Right atrium auricular region (tissue), 2 donors: ENCODE data around the gene NKG7. TPM values are rescaled to one million over a fixed set of nuclear protein-coding genes. Genes with fewer than 3 reads are reported as not detected.

Source experiments
- DNase-seq: peaks from one replicate; pipeline ENCODE4 v3.0.0-alpha.2; 2019; ENCODE audit warnings: low spot score
- H3K27ac ChIP-seq, 2 donors: fragments of 200-600 bp; sonication (generic); 1 replicate in 1 of 2; 2 replicates in 1 of 2; pipeline ENCODE4 v1.5.1; 2016 to 2019
- H3K27me3 ChIP-seq, 2 donors: fragments of 200-600 bp; sonication (generic); one replicate each; pipeline versions ENCODE4 v1.5.1 to v1.6.0; 2017 to 2019
- H3K36me3 ChIP-seq: fragments of 200-600 bp; sonication (generic); one replicate; pipeline ENCODE4 v1.5.1; 2016
- H3K4me1 ChIP-seq, 2 donors: fragments of 200-600 bp; sonication (generic); one replicate each; pipeline versions ENCODE4 v1.5.1 to v1.6.0; 2017 to 2019
- H3K4me3 ChIP-seq, 2 donors: fragments of 200-600 bp; sonication (generic); 1 replicate in 1 of 2; 2 replicates in 1 of 2; pipeline ENCODE4 v1.5.1; 2017 to 2019; ENCODE audit warnings: mild to moderate bottlenecking in 1 of 2, moderate library complexity in 1 of 2
- H3K9me3 ChIP-seq, 2 donors: fragments of 200-600 bp; sonication (generic); one replicate each; pipeline ENCODE4 v1.5.1; 2019
- total RNA-seq, 2 donors: library from RNA; depleted of rRNA; stranded (reverse); fragments of >200 nt; gene quantifications; one replicate each; pipeline ENCODE4 v1.1.0, GENCODE V29; 2016
- TF ChIP-seq, protein P1 (sequence below), 2 donors: fragments of 200-600 bp; sonication (generic); IDR thresholded peaks; one replicate each; pipeline ENCODE4 v1.5.1; 2019; ENCODE audit warnings: antibody characterized with exemption in 2 of 2

Gene NKG7
- total RNA-seq, 2 donors from 2014 or later = 1.4 to 1.8 TPM

DNA sequence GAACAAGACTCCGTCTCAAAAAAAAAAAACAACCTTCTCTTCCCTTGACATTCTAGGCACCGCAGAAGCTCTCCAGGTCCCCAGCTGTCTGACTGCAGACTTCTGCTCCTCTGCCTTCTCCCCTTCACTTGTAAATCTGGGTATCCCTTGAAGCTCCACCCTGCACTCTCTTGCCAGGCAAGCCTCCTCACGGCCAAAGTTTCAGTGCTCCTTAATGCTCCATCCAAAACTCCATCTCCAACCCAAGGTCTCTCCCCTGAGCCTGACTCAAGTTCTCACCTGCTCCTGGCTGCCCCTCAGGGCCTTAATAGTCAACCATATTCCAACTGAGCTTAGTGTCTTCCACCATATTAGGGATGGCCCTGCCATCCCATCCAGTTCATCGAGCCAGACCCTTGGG, 2.2 kb downstream of the NKG7 start:
- TF ChIP-seq, protein P1, sequence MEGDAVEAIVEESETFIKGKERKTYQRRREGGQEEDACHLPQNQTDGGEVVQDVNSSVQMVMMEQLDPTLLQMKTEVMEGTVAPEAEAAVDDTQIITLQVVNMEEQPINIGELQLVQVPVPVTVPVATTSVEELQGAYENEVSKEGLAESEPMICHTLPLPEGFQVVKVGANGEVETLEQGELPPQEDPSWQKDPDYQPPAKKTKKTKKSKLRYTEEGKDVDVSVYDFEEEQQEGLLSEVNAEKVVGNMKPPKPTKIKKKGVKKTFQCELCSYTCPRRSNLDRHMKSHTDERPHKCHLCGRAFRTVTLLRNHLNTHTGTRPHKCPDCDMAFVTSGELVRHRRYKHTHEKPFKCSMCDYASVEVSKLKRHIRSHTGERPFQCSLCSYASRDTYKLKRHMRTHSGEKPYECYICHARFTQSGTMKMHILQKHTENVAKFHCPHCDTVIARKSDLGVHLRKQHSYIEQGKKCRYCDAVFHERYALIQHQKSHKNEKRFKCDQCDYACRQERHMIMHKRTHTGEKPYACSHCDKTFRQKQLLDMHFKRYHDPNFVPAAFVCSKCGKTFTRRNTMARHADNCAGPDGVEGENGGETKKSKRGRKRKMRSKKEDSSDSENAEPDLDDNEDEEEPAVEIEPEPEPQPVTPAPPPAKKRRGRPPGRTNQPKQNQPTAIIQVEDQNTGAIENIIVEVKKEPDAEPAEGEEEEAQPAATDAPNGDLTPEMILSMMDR (IDR thresholded peaks at IDR 0.05) = no peak

DNA sequence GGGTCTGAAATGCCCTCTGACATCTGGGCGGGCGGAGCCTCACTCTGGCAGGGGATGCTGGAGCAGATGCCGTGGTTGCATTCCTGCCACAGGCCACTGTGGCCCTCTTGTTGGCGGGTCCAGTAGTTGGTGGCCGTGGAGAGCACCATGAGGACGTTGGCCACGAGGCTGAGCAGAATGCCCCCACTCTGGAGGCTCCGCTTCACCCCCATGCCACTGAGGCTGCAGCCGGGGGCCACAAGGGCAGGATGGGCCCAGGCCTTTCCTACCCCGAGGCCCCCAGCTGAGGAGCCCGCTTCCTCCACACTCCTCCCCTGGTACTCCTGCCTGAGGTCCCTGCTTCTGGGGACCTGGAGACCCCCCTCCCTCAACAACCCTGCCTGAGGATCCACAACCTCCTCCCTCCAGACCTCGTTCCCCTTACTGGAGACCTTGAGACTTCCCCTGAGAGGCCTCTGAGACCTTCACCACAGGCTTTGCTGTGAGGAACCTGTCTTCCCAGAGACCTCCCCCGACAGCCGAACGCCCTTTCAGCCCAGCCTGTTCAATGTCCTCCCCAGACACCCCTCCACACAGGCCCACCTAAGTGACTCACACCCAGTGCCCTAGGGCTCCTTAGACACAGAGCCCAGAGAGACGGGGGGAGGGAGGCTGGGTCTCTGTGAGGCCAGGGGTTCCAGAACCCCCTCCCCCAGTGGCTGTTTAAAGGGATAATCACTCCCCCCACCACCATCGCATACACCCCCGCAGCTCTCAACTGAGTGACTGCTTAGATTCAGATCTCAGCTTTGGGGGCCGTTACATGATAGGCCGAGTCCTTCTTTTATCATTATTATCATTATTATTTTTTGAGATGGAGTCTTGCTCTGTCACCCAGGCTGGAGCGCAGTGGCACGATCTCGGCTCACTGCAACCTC, 3.8 kb downstream of the NKG7 start, which contains the start of gene CLDND2:
Gene CLDND2 (minus strand): TSS at position 638 of the 917 bp plus-strand sequence. CDS start 426 bp downstream, at position 212.
- Histone ChIP-seq H3K27ac (peak within 1 kb of the TSS; percentile 95 to 99), H3K27me3 (no peaks in the 10 kb centered on the region), H3K4me1 (peaks cover 0 to 30% of the 10 kb centered on the region in 2 donors), H3K4me3 (peak within 1 kb of the TSS; percentile 51 to 78), H3K9me3 (no peaks in the 10 kb centered on the region), H3K36me3 (no peaks in the 10 kb centered on the region)
- TF ChIP-seq, protein P1 (IDR thresholded peaks at IDR 0.05) = no peak
- no peak for DNase-seq

More for the DNA sequence above, 2.2 kb downstream of the NKG7 start:
- no peak for DNase-seq
- H3K27me3 ChIP-seq = no peaks in the 10 kb centered on the region
- H3K27ac ChIP-seq = no peak overlapping the region
- no peak overlapping the region for H3K4me3 ChIP-seq
- peaks cover 0 to 14% of the 10 kb centered on the region in 2 donors for H3K4me1 ChIP-seq
- no peaks in the 10 kb centered on the region for H3K9me3 ChIP-seq
- H3K36me3 ChIP-seq = no peaks in the 10 kb centered on the region

DNA sequence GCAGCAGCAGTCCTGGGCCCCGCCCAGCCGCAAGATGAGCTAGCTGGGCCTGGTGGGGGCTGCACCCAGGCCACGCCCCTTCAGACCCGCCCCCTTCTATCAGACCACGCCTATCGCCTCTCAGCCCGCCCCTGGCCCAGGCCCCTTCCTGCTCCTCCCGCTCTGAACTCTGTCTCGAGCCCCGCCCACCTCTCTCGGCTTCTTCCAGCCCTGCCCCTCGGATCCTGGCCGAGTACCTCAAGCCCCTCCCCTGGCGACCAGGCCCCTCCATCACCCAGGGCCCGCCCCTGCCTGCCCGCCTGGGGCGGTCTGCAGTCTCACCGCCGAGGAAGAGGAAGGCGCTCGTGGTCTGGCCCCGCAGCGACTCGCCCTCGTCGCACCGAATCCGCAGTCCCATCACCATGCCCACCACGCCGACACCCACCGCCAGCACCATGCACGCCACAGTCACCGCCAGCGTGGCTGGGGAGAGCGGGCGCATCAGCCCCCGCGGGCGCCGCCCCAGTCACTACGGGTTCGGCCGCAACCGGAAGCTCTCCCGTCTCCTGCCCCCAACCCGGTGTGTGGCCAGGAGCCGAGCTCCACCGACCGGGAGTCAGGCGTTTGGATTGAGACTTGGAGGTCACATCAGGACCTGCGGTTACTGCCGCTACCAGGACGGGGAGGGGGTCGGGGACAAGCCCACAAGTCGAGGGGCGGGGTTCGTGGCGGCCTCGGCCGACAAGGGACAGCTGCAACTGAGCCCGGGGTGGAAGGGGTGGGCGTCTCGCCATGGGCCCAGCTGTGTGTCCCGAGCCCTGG, 4.7 kb downstream of the NKG7 start:
- TF ChIP-seq, protein P1 (IDR thresholded peaks at IDR 0.05) = no peak
- peak overlapping the region; percentile 69 to 78 for H3K4me3 ChIP-seq

DNA sequence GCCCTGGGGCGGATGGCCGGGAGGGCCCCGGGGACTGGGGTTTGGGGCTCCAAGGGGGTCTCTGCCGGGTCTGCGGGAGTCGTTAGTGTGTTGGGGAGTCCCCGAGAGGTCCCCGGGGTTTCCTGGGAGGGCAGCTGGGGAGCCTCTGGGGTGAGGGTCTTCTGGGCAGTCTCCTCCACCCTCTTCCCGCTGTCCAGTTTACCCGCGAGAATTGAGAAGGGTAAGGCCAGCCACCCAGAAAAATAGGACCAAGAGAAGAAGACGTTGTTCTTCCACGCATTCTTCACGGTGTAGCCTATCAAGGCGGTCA, 5.2 kb downstream of the NKG7 start:
- H3K9me3 ChIP-seq = no peaks in the 10 kb centered on the region
- peak overlapping the region; percentile 95 to 99 for H3K27ac ChIP-seq
- TF ChIP-seq, protein P1 (IDR thresholded peaks at IDR 0.05) = no peak
- no peaks in the 10 kb centered on the region for H3K36me3 ChIP-seq
- peak overlapping the region; percentile 69 to 78 for H3K4me3 ChIP-seq
- H3K4me1 ChIP-seq = peaks cover 0 to 44% of the 10 kb centered on the region in 2 donors
- H3K27me3 ChIP-seq = no peaks in the 10 kb centered on the region
- DNase-seq = no peak

More for the DNA sequence above, 4.7 kb downstream of the NKG7 start:
- Histone ChIP-seq H3K27ac (peak overlapping the region; percentile 95 to 99), H3K4me1 (peaks cover 0 to 38% of the 10 kb centered on the region in 2 donors), H3K36me3 (no peaks in the 10 kb centered on the region), H3K9me3 (no peaks in the 10 kb centered on the region), H3K27me3 (no peaks in the 10 kb centered on the region)
- peak; percentile 99 for DNase-seq

DNA sequence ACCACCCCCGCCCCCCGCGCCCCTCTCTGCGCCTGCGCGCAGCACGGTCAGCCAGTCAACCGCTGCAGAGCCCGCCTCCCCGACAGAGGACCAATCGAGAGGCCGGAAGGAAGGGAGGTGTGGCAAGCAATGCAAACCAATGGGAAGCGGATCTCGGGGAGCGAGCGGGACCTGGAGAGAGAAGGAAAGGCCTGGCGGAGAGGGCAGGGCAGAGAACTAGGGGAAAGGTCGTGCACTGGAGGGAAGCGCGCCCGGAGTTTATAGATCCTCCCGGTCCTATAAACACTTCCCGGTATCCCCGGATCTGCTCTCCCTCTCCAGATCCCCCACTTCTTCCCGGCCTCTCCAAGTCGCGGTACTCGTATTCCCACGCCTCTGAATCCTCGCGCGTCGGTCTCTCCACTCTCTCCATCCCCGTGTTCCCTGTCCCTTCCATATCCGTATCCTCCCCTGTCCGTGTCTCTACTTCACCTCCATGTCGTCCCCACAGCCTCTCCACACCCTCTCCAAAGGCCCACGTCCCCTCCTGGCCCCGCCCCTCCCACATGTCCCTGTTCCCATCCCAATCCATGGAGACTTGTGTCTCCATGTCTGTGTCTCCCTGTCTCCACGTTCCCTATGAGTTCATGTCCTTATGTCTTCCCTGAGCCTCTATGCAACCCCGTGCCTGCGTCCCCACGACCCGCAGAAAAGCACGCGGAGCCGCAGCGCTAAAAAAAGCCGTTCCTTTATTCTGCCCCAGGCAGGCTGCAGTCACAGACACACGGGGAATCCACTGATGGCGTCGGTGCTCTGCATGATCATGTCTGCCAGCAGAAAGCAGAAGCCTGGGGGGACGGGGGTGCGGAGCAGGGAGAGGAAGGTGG, 5.8 kb downstream of the NKG7 start:
- Histone ChIP-seq H3K36me3 (no peaks in the 10 kb centered on the region), H3K4me3 (peak overlapping the region; percentile 78 to 79), H3K27ac (peak overlapping the region; percentile 95 to 99), H3K9me3 (no peaks in the 10 kb centered on the region), H3K4me1 (peaks cover 0 to 48% of the 10 kb centered on the region in 2 donors), H3K27me3 (no peaks in the 10 kb centered on the region)
- TF ChIP-seq, protein P1 (IDR thresholded peaks at IDR 0.05) = no peak
- DNase-seq = peak; percentile 99
